Measurements from ENCODE around the gene RAB13. TPM values are rescaled to one million over a fixed set of nuclear protein-coding genes. Genes with fewer than 3 reads are reported as not detected.

Gene RAB13
- total RNA-seq, 1 donor from 2014 or later = 144 TPM

DNA sequence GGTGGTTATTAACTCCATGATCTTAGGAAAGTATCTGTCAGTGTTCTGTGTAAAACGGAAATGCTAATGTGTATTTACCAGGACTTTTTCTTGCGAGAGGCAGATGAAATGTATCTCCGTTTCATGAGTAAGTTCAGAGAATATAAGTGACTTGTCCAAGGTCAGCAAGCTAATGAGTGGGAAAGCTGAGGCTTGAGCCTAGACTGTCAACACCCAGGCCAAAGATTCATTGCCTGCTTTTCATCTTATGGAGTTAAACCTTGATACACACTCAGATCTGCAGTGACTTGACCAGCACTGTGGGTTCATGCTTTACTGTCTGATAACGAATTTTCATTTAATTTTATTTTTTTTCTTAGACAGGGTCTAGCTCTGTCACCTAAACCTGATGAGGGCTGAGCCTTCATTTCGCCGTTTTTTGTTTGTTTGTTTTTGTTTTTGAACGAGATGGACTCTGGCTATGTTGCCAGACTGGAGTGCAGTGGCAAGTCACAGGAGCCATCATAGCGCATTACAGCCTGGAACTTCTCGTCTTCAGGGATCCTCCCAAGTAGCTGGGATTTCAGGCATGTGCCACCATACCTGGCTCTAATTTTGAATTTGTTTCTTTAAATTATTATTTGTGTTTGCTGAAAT is 7.7 kb downstream of the RAB13 start:
- DNase-seq (ENCODE audit: low spot score) = no peak

DNA sequence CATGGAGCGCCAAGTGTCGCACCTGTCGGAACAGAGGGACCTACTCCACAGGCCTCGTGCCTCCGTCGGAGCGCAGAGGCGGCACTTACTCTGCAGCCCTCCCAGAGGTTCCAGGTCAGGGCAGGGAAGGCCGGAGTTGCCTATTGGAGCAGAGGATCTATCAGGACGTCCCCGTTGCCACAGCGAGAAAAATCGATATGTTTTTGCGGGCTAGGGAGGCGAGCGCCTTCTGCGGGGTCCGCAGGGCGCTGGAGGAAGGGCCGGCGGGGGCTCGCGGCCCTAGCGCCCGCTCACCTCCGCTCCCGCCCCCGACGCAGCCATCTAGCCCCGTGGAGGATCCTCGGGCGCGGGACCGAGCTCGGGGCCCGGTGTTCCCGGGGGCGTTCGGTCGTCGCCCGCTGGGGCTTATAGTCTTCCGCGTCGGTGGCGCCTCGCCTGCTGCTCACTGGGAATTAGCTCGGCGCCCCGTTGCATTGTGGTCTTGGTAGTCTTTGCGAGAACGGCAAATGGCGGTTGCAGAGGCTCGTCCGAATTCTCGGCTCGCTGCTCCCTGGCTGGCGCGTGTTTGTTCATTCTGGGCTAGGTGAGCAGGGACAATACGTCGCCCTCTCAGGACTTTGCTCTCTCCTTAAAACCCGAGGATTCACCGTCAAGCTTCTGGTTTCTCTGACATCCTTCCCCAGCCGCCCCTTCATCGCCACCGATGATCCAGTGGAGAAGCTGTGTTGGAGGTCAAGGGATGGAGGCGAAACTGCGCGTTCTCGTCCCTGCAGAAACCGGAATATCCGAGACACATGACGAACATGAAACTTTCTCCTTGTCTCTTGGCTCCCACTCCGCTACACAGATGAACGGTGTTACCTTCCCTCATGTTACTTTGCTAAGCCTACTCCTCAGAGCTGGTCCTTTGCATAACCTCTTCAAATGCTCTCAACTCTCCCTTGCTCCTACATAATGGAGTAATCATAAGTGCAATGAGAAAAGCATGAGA is 8.6 kb downstream of the RAB13 start, which contains the start of gene JTB:
JTB (minus strand) TSS at position 425 of the 991 bp plus-strand sequence; CDS start at position 3, 422 bp downstream.
- peak; percentile 97 for DNase-seq (ENCODE audit: low spot score)

DNA sequence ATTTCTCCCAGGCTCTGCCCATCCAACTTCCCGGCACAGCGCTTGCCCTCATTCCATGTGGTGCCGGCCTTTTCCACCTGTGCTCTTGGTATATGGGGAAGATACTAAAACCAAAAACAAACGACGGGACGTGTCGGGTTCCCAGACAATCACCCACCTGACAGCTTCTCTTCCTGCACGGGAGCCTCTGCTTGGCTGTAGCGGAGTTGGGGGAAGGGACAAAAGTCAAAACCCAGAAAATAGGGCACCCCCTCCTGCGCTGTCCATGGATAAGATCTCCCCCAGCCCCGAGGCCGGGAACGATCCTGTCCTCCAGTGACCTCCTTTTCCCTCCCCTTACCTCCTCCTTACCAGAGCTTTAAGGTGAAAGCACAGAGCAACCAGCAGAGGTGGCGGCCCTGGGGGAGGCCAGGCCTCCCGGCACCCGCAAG is 9.3 kb downstream of the RAB13 start:
- DNase-seq (ENCODE audit: low spot score) = no peak

DNA sequence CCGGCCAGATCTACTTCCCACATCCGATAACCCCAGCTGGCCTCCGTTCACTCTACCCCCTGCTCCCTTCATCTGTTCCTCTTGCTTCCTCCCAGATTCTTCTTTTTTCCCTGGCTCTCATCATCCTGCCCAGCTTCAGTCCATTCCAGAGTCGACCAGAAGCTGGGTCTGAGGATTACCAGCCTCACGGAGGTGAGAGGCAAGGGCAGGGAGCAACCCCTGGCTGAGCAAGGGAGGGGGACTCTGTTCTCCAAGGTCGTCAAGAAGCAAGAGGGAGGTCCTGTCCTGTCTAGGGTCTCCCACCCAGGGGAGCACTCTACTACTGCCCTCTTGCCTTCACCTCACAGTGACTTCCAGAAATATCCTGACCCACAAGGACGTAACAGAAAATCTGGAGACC is 12.6 kb downstream of the RAB13 start:
- DNase-seq (ENCODE audit: low spot score) = no peak

DNA sequence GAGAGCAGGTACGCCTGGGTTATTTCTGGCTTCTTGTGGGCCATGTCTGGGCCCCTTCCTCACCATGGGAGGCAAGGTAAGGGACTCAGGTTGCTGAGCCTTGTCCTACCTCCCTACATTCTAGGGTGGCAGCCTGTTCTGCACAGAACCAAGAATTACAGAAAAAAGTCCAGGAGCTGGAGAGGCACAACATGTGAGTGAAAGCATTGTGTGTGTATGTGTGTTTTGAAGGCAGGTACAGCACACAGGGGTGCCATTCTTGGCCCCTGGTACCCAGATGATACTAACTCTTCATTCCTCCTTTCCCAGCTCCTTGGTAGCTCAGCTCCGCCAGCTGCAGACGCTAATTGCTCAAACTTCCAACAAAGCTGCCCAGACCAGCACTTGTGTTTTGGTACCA is 13.1 kb downstream of the RAB13 start:
- DNase-seq (ENCODE audit: low spot score) = no peak

DNA sequence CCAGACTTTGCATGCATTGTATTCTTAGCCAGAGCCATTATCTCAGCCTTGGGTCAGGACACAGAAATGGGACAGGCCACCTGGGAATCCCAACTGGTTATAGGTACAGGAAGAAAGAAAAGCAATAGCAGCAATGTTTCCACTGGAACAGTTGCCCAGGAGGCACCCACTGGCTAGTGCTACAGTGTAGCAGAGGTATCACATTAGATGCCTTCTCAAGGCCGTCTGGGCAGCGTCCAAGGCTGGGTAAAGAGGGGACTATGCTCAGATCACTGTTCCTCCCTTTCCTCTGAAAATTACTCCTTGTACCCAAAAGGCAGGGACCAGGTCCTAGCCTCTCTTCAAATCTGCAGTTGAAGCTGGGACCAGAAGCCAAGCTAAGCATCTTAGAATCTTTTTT is 15.8 kb downstream of the RAB13 start:
- DNase-seq (ENCODE audit: low spot score) = no peak

DNA sequence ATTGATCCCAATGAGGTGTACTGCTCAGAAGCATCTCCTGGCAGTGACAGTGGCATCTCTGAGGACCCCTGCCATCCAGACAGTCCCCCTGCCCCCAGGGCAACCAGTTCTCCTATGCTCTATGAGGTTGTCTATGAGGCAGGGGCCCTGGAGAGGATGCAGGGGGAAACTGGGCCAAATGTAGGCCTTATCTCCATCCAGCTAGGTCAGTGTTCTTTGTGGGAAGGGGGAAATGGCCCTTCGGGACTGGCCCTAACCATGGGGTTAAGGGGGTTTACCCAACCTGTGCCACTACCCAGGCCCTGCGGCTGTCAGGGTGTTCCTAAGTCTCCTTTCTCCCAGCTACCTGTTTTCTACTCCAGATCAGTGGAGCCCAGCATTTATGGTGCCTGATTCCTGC is 17.2 kb downstream of the RAB13 start:
- DNase-seq (ENCODE audit: low spot score) = no peak

DNA sequence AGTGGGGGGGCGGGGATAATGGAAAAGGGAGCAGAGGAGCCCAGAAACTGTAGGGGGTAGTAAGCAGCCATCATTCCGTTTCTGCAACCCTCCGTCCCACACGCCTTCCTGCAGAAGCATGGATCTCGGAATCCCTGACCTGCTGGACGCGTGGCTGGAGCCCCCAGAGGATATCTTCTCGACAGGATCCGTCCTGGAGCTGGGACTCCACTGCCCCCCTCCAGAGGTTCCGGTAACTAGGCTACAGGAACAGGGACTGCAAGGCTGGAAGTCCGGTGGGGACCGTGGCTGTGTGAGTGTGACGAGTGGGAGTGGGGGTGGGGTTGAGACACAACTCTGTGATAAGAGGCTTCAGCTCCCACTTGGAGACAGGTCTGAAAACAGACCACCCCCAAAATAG is 17.7 kb downstream of the RAB13 start:
- DNase-seq (ENCODE audit: low spot score) = no peak

DNA sequence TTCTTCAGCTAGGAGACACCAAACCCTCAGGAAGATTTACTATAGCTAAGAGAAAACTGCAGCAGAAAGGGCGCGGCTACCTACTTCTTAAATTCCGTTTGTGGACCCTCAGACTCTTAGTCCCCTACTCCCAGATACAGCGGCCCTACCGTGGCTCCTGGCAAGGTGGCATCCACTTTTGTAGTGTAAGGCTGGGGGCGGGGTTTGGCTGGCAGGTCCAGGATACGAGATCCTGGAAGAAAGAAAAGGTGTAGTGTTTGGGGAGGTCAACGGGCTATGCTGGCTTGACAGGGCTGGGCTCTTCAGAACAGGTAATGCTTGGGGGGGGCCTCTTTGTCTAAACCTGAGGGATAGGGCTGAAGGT is 18.2 kb downstream of the RAB13 start:
- no peak for DNase-seq (ENCODE audit: low spot score)

DNA sequence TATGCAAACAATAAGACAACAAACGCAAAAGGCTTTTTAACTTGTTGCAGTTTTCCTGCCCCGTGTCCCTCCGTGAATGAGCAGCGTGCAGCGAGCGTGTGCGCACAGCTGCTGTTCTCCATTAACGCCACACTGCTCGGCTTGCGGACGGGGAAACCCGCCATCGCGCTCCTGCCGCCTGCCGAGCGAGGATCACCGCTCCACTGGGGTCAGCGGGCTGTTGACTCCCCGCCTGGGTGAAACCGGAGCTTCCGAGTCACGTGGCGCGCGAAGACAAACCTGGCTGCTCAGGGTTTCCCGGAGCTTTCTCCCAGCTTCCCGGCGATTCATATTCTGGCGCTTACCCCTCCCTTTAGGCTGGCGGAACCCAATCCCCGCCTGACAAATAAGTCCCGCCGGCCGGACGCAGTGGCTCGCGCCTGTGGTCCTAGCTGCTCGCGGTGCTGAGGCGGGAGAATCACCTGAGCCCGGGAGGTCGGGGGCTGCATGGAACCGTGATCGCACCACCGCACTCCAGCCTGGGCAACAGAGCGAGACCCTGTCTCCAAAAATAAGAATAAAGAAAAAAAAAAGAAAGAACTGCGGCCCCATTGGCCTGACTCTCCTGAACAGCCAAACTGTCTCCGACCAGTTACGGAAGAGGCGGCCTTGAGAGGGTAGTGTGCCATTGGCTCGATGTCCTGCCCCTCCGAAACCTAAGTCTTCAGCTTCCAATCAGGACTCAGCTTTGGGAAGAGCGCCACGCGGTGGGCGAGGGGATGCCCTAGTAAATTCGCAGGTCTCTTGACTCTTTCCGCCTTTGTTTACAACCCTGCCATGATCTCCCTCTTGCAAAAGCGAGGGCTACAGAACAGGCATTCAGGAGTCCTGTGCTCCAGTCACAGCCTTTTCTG is 18.8 kb downstream of the RAB13 start, which contains the start of gene CREB3L4:
CREB3L4 (plus strand) TSS at position 796 of the 893 bp plus-strand sequence. CDS start 624 bp downstream, outside the sequence.
- DNase-seq (ENCODE audit: low spot score) = peak; percentile 94

DNA sequence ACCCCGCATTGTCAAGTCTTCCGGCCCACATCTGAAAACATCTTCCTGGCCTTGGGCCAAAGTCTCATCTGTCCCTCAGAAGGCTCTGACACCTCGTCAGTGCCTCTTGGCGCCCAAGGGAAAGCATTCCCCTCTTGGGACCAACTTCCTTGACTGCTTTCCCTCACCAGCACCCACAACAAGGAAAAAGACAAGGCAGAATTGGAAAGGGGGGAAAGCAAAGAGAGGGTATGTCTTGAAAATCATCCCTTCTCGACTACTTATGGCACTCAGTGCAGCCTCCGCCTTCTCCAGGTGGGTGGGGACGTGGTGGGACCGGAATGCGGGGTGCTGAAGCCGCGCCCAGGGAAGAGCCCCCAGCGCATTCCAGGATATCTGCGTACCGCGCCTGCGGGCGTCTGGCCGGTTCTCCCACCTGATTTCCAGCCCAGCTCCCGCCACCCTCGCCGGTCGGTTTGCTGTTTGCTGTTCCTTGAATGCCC is 22.2 kb downstream of the RAB13 start:
- DNase-seq (ENCODE audit: low spot score) = no peak

DNA sequence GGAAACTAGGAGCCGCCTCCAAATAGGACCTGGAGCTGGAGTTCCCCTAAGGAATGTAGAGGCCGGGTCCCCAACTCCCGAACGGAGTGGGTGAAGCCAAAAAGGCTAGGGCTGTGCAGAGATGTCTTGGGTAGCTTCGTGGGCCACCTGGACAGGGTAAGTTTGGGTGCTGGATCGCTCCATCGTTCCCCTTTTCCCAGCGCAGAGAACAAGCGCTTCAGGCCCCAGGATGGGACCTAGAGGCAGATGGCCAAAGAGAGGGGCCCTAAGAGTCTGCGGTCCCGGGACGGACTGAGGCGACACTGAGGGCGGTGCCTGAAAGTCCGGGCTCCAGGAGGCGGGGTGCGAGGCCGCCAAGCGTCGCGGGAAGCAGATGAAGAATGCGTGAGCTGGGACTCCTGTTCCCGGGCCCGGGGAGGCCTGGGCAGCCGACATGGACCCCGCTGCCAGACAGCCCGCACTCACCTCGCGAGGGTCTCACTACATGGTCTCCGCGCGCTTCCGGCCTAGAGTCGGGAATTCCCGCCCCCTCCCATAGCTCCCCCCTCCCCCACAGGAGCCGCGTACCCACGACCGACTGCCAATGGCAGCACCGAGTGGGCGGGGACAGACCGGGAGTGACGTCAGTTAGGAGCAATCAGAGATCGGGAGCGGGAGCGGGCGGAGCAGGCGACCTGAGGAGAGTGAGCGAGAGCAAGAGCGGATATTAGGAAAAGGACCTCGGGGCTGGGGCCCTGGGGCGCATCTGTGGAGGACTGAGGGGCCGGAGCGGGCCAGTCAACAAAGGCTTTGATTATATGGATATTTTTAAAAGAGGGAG is 22.9 kb downstream of the RAB13 start, which contains the start of gene SLC39A1:
SLC39A1 (minus strand) TSS at position 508 of the 820 bp plus-strand sequence. CDS start 822 bp downstream, outside the sequence.
- peak; percentile 98 for DNase-seq (ENCODE audit: low spot score)

DNA sequence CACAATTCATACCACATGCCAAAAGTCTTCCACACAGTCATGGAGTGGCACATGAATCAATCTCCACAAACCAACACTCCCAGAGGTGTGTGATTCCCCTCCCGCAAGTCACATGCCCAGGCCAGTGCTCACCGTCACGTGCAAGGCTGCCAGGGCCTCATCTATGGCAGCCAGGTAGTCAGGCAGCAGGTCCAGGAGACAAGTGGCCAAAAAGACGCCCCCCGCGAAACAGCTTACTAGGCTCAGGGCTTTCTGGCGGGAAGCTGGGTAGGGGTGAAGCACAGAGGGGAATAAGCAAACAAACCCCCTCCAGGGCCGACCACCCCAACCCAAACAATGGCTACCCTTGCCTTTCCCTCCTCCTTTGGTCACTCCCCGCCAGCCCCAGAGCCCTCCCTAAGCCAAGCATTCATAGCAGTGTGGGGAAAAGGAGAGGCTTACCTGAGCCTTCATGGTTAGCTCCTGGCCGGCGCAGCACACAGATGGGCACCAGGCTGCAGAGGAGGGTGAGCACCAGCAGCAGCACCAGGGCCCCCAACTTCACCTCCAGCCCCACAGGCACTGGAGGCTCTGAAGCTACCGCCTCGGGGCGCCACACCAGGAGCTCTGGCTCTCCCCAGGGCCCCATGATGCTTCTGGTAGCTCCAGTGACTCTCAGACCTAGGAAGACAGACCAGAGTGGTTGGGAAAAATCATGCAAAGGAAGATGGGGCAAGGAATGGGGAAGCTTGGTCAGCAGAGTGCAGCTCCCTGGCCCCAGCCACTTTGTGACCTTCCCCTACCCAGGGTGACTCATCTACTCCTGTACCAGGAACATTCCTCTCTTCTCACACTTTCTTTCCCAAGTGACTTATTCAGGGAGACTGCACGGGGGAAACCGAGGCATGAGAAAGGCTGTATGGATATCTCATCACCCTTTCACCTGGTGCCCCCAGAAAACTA is 23.8 kb downstream of the RAB13 start:
- no peak for DNase-seq (ENCODE audit: low spot score)

DNA sequence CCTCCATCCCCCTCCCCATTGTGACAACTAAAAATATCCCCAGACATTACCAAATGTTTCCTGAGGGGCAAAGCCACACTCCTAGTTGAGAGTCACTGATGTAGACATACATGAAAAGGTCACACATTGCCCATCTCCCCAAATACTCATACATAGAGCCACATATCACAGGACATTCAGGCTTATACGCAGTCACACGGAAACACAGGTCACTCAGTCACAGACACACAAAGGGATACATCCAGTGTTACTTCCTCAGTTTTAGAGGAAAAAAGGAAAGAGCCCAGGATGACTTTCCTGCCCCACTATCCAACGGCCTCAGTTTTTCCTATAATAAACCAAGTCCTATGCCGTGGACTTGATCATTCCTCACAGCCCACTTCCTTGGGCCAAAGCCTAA is 24.7 kb downstream of the RAB13 start:
- DNase-seq (ENCODE audit: low spot score) = no peak

DNA sequence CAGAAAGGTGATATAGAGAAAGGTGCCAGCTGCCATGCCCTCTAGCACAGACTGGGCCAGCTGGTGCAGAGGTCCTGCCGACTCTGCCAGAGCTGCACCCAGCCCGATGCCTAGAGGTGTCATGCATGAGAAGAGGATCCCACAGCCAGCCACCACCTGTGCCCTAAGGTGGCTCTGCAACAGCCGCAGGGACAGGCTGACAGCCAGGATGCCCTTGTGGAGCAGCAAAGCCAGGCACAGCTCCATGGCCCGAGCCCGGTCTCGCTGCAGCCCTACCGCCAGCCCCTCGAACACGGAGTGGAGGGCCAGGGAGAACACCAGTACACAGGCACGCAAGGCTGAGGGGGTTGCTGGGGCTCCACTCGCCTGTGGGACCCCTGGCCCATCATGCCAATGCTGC is 25.9 kb downstream of the RAB13 start:
- no peak for DNase-seq (ENCODE audit: low spot score)

DNA sequence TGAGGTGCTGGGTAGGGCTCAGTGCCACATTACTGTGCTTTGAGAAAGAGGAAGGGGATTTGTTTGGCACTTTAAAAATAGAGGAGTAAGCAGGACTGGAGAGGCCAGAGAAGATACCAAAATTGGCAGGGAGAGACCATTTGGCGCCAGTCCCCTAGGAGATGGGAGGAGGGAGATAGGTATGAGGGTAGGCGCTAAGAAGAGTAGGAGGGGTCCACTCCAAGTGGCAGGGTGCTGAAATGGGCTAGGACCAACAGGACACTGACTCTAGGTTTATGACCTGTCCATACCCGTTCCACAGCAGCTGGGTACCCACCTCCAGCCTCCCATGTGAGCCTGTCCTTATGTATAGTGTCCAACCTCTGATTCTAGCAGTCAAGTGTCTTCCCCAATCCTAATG is 26.7 kb downstream of the RAB13 start:
- no peak for DNase-seq (ENCODE audit: low spot score)

DNA sequence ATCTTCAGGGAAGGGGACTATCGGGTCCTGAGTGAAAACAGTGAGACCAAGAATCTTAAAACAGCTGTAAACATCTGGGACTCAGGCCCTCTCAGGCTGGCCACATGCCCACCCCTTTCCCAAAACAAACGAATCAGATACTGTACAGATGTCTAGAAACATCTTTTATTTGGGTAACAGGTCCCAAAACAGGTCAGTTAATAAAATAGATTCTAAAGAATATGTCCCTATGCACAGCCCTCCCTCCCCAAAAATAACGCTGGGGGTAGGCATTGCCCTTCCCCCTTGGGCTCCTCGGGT is 27.2 kb downstream of the RAB13 start:
- DNase-seq (ENCODE audit: low spot score) = no peak

DNA sequence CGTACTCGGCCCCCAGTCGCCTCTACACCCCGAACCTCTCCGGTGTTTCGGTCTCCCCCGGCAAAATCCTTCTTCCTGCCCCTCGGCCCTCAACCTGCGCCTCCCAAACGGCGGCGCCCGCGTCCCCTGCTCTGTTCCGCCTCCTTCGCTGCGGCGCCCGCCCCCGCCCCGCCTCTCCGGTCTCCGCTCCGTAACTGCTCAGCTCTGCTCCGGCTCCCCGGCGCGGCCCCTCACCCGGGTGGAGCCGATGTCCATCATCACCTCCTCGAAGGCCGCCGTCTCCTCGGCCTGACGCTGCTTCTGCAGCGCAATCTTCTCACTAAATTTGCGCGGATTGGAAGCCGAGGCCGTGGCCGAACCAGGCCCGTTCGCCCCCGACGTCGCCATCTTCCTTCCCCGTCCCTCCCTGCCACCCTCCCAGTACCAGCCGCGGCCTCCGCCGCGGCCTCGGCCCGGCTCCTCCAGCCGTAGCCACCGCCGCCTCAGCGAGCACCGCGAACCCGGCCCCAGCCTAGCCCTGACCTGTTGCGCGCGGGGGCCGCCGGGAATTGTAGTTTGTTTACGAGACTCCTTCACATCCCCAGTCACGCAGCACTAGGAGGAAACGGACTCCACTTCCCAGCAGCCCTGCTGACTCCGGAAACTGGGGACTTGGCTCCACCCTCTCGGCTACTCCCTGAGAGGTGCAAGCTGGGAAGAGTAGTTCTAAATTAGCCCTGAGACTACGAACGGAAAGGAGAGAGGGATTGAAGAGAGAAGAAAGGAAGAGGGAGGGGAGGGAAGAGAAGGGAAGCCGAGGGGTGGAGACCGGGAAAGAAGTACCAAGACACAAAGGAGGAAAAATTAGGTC is 27.8 kb downstream of the RAB13 start, which contains the start of gene CRTC2:
CRTC2 (minus strand) TSS at position 502 of the 850 bp plus-strand sequence; CDS start at position 387, 115 bp downstream.
- DNase-seq (ENCODE audit: low spot score) = peak; percentile 98
